Naive thymus-derived CD4-positive, alpha-beta T cell (primary cell): ENCODE measurements around the gene TOR4A. TPM values are rescaled to one million over a fixed set of nuclear protein-coding genes. Genes with fewer than 3 reads are reported as not detected.

Experiments
- ATAC-seq: fragments of 150-1000 bp; cut with Tn5 transposase; 2 replicates; pipeline ENCODE4 v1.10.0; 2021; ENCODE audit warnings: mild to moderate bottlenecking, moderate library complexity
- CTCF ChIA-PET: fragments of 350-600 bp; sonication (Branson Sonifier 250); formaldehyde crosslinking; loops from one replicate; lab custom pipeline; 2021; ENCODE audit warnings: antibody characterized with exemption; lab: Charles Lee
- POLR2A ChIA-PET: fragments of 350-600 bp; sonication (Branson Sonifier 250); formaldehyde crosslinking; loops from one replicate; lab custom pipeline; 2021; ENCODE audit warnings: antibody characterized with exemption, inconsistent platforms; lab: Charles Lee
- DNase-seq, 9 donors: peaks; one replicate each; pipeline versions ENCODE4 v3.0.0 to v3.0.0-alpha.2; 2020 to 2022; ENCODE audit warnings: mixed read lengths in 1 of 9
- H3K27ac ChIP-seq: one replicate; pipeline ENCODE4 v1.7.0; 2013; ENCODE audit warnings: mild to moderate bottlenecking, low read depth, low read length, moderate library complexity
- H3K27me3 ChIP-seq, 2 donors: one replicate each; pipeline ENCODE4 v1.7.0; 2013; ENCODE audit warnings: low read length in 2 of 2, mild to moderate bottlenecking in 2 of 2, moderate library complexity in 2 of 2; ENCODE audit not compliant: control insufficient read depth in 2 of 2, insufficient read depth in 2 of 2
- H3K36me3 ChIP-seq, 3 experiments: 1 replicate in 2 of 3; 2 replicates in 1 of 3; pipeline ENCODE4 v1.7.0; 2013; ENCODE audit warnings: low read length in 3 of 3, mild to moderate bottlenecking in 3 of 3, moderate library complexity in 1 of 3; ENCODE audit not compliant: insufficient read depth in 3 of 3, control insufficient read depth in 2 of 3
- H3K4me1 ChIP-seq, 2 donors: one replicate each; pipeline ENCODE4 v1.7.0; 2013; ENCODE audit warnings: low read length in 2 of 2, mild to moderate bottlenecking in 2 of 2, moderate library complexity in 1 of 2; ENCODE audit not compliant: control insufficient read depth in 2 of 2, insufficient read depth in 2 of 2
- H3K4me3 ChIP-seq: 2 replicates; pipeline ENCODE4 v1.7.0; 2013; ENCODE audit warnings: mild to moderate bottlenecking, low read length
- H3K9me3 ChIP-seq, 3 experiments: 1 replicate in 2 of 3; 2 replicates in 1 of 3; pipeline ENCODE4 v1.7.0; 2013; ENCODE audit warnings: low read length in 3 of 3; ENCODE audit not compliant: control insufficient read depth in 2 of 3
- H3K27ac Mint-ChIP-seq, 9 donors: one replicate each; pipeline ENCODE4 v1.8.0; 2020 to 2022; ENCODE audit warnings: mixed read lengths in 9 of 9, mild to moderate bottlenecking in 8 of 9, moderate library complexity in 5 of 9, inconsistent platforms in 2 of 9
- H3K27me3 Mint-ChIP-seq, 5 donors: one replicate each; pipeline ENCODE4 v1.8.0; 2021 to 2022; ENCODE audit warnings: mixed read lengths in 5 of 5, mild to moderate bottlenecking in 1 of 5
- H3K36me3 Mint-ChIP-seq, 5 donors: one replicate each; pipeline ENCODE4 v1.8.0; 2020 to 2022; ENCODE audit warnings: mixed read lengths in 5 of 5, mild to moderate bottlenecking in 3 of 5, inconsistent platforms in 1 of 5
- H3K4me1 Mint-ChIP-seq, 7 donors: one replicate each; pipeline ENCODE4 v1.8.0; 2020 to 2022; ENCODE audit warnings: mixed read lengths in 7 of 7, mild to moderate bottlenecking in 3 of 7, inconsistent platforms in 1 of 7
- H3K4me3 Mint-ChIP-seq, 10 donors: one replicate each; pipeline ENCODE4 v1.8.0; 2020 to 2022; ENCODE audit warnings: mild to moderate bottlenecking in 10 of 10, mixed read lengths in 10 of 10, moderate library complexity in 6 of 10, inconsistent platforms in 2 of 10
- H3K9me3 Mint-ChIP-seq, 11 donors: one replicate each; pipeline ENCODE4 v1.8.0; 2020 to 2022; ENCODE audit warnings: mixed read lengths in 11 of 11, mild to moderate bottlenecking in 4 of 11, inconsistent platforms in 1 of 11, moderate library complexity in 1 of 11
- intact Hi-C, 2 donors: fragments of 100-400 bp; cut with micrococcal nuclease; formaldehyde crosslinking; loops; one replicate each; pipeline ENCODE4 v1.15.1; 2023
- polyA plus RNA-seq, 2 donors: library from polyadenylated mRNA; unstranded; fragments of 300-500 nt; fragmentation: Illumina TruSeq; gene quantifications; one replicate each; pipeline ENCODE4 v1.2.3, GENCODE V29; 2021
- total RNA-seq, 6 experiments: library from RNA in 5 of 6; stranded (reverse) in 5 of 6; gene quantifications; 1 replicate in 5 of 6; 2 replicates in 1 of 6; pipeline ENCODE4 v1.2.3 and lab custom pipeline; 2021 to 2026

Gene TOR4A
- total and polyA plus RNA-seq, 7 experiments from 2014 or later, result 0.07 to 16.6 (median 1.7) TPM; not detected in 1

DNA sequence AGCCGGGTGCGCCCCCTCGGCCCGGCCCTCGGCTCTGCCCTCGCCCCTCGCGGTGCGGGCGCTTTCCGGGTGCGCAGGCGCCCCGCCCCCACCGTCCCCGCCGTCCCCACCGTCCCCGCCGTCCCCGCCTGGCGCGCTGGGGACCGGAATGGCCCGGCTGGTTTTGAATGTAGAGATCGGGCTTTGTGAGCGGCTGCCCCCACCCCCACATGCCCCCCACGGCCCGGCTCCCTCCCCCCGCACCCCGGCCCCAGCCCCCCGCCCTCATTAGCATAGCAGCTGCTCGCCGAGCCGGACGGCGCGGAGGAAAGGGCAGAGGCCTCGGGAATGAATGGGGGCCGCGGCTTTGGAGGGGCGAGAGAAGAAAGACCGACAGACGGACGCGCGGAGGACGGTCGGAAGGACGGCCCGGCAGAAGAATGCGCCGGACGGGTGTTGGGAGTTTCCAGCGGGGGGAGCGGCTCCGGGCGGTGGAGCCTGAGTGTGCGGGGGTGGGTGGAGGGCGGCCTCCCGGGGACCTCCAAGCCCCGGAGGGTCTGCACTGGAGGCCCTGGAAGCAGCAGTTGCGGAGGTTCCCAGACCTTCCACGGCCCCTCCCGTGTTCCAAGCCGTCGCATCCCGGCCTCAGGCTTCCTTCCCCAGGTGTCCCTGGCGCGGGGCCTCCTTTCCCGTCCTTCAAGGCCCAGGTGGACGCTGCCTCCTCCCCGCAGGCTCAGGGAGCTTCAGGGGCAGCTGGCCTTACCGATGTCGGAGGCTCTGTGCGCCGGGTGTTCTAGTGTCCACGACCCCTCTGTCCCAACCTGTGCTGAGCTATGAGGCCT, 18.5 kb downstream of the TOR4A start:
- intact Hi-C loops, result loop anchor here (1.0 to 2.0 kb wide), 3 partner anchors 111 to 149 kb away; no protein-coding TSS in a partner anchor
- Mint-ChIP-seq H3K27me3 (peaks cover 22 to 50% (median 31%) of the 10 kb centered on the region in 5 donors), H3K4me3 (peak overlapping the region; percentile 32 to 86 (median 71)), H3K4me1 (peaks cover 0 to 20% (median 13%) of the 10 kb centered on the region in 7 donors), H3K36me3 (no peaks in the 10 kb centered on the region), H3K27ac (peak overlapping the region in 1 of 9 donors; percentile 50), H3K9me3 (no peaks in the 10 kb centered on the region)
- CTCF ChIA-PET, result interaction anchor here (1.0 to 1.2 kb wide), 3 partner anchors 13 to 108 kb away, joined by 3 to 5 read pairs (median 3); partner anchors contain the start of gene RNF224
- no peak for ATAC-seq
- Histone ChIP-seq H3K27ac (no peak overlapping the region), H3K9me3 (no peaks in the 10 kb centered on the region), H3K36me3 (no peaks in the 10 kb centered on the region), H3K4me1 (peaks cover 7 to 12% of the 10 kb centered on the region in 2 donors), H3K4me3 (no peak overlapping the region), H3K27me3 (peaks cover 15 to 30% of the 10 kb centered on the region in 2 donors)
- POLR2A ChIA-PET, result no interaction called here
- DNase-seq, result no peak

GRCh38 chr9:137296670-137297664, 19.4 kb downstream of the TOR4A start:
- Histone ChIP-seq H3K27me3 (peaks cover 15 to 30% of the 10 kb centered on the region in 2 donors), H3K4me1 (peaks cover 7 to 12% of the 10 kb centered on the region in 2 donors), H3K9me3 (no peaks in the 10 kb centered on the region), H3K36me3 (no peaks in the 10 kb centered on the region), H3K4me3 (no peak overlapping the region), H3K27ac (no peak overlapping the region)
- DNase-seq (no peak), ATAC-seq (no peak)
- peak overlapping the region; percentile 32 to 86 (median 71) for H3K4me3 Mint-ChIP-seq
- H3K36me3 Mint-ChIP-seq, result no peaks in the 10 kb centered on the region
- intact Hi-C loops, result no loop called here
- ChIA-PET CTCF (interaction anchor here (1.0 to 1.2 kb wide), 3 partner anchors 12 to 107 kb away, joined by 3 to 5 read pairs (median 3); partner anchors contain the start of gene RNF224), POLR2A (interaction anchor here (0.6 kb wide), 2 partner anchors 60 to 366 kb away, joined by 3 to 6 read pairs; no protein-coding TSS in a partner anchor)
- H3K4me1 Mint-ChIP-seq, result peaks cover 0 to 20% (median 13%) of the 10 kb centered on the region in 7 donors
- H3K27me3 Mint-ChIP-seq, result peaks cover 22 to 53% (median 31%) of the 10 kb centered on the region in 5 donors
- H3K9me3 Mint-ChIP-seq, result no peaks in the 10 kb centered on the region
- H3K27ac Mint-ChIP-seq, result peak overlapping the region in 1 of 9 donors; percentile 50

DNA sequence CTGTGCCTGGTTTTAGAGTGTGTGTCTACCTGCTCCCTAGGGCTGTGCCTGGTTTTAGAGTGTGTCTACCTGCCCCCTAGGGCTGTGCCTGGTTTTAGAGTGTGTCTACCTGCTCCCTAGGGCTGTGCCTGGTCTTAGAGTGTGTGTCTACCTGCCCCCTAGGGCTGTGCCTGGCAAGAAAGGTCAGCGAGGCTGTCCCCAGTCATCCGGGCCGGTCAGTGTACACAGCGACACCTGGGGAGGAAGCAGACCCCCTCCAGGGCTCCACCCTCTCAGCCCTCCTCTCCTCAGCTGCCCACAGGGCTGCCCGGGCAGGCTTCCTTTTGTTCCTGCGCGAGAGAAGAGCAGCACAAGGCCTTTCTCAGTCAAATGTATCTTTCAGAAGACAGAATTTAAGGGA, 20.4 kb downstream of the TOR4A start:
- Mint-ChIP-seq H3K4me3 (peak overlapping the region in 1 of 10 donors; percentile 12), H3K27me3 (peaks cover 22 to 53% (median 31%) of the 10 kb centered on the region in 5 donors), H3K36me3 (no peaks in the 10 kb centered on the region), H3K9me3 (no peaks in the 10 kb centered on the region), H3K4me1 (peaks cover 0 to 20% (median 13%) of the 10 kb centered on the region in 7 donors), H3K27ac (no peak overlapping the region)
- Histone ChIP-seq H3K4me3 (no peak overlapping the region), H3K9me3 (no peaks in the 10 kb centered on the region), H3K4me1 (peaks cover 7 to 12% of the 10 kb centered on the region in 2 donors), H3K27ac (no peak overlapping the region), H3K27me3 (peaks cover 15 to 30% of the 10 kb centered on the region in 2 donors), H3K36me3 (no peaks in the 10 kb centered on the region)
- DNase-seq (no peak), ATAC-seq (no peak)
- POLR2A ChIA-PET, result no interaction called here
- CTCF ChIA-PET, result no interaction called here
- intact Hi-C loops, result no loop called here

DNA sequence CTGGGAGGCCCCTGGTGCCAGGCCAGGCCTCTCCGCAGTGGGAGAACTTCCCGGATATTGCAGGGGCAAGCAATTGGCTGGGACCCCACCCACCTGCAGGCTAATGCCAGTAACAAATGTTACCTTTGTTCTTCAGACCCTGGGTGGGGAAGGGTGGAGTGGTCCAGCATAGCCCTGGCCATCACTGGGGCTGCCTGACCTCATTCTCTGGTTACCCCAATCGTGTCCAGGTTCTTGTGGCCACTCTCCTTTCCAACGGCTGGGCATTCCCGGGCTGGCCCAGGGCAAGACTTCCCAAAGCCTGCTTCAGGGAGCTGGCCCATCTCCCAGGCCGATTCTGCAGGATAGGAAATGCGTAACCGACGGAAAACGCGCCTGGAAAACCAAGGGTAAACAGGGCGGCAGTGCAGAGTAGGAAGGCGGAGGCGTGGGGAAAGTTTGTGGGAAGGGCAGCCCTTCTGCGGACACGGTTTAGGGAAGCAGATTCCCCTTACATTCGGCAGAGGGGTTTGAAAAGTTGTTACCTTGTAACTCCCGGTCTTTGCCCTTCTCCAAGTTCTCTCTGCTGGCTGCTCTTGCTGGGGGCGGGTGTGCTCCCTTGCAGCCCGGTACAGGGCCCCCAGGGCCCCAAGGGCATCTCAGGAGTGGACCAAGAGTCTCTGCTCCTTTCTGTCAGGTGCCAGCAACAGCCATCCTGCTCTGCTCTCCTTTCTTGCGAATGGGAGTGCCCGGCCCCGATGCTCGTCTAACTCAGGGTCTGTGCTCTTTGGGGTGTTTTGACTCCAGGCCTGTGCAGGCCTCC, 21.1 kb downstream of the TOR4A start:
- H3K9me3 ChIP-seq, result no peaks in the 10 kb centered on the region
- Mint-ChIP-seq H3K4me3 (peak overlapping the region in 1 of 10 donors; percentile 12), H3K27me3 (peaks cover 18 to 49% (median 25%) of the 10 kb centered on the region in 5 donors), H3K4me1 (peaks cover 0 to 20% (median 13%) of the 10 kb centered on the region in 7 donors), H3K9me3 (no peaks in the 10 kb centered on the region), H3K27ac (no peak overlapping the region), H3K36me3 (no peaks in the 10 kb centered on the region)
- H3K27me3 ChIP-seq, result peaks cover 15 to 30% of the 10 kb centered on the region in 2 donors
- ChIA-PET POLR2A (no interaction called here), CTCF (no interaction called here)
- ATAC-seq (no peak), DNase-seq (no peak)
- H3K4me3 ChIP-seq, result no peak overlapping the region
- intact Hi-C loops, result no loop called here
- no peaks in the 10 kb centered on the region for H3K36me3 ChIP-seq
- no peak overlapping the region for H3K27ac ChIP-seq
- peaks cover 7 to 12% of the 10 kb centered on the region in 2 donors for H3K4me1 ChIP-seq

DNA sequence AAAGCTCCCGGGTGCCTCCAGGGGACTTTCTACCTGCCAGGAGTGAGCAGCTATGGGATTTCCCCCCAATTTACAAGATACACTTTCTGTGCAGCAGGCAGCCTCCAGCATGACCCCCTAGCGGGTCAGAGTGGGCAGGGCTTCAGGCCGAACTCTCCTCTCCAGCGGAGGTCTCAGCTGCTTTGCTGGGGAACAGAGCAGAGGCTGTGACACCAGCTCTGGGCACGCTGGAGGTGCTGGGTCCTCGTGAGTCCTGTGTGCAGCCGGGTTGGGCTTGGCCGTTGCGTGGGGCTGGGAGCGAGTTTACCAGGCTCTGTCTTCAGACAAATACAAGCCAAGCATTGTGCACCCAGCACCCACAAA, 21.7 kb downstream of the TOR4A start:
- H3K4me3 ChIP-seq, result no peak overlapping the region
- H3K27ac ChIP-seq, result no peak overlapping the region
- CTCF ChIA-PET, result no interaction called here
- peaks cover 15 to 24% of the 10 kb centered on the region in 2 donors for H3K27me3 ChIP-seq
- H3K4me1 Mint-ChIP-seq, result peaks cover 0 to 20% (median 13%) of the 10 kb centered on the region in 7 donors
- intact Hi-C loops, result no loop called here
- no peak overlapping the region for H3K4me3 Mint-ChIP-seq
- POLR2A ChIA-PET, result no interaction called here
- H3K4me1 ChIP-seq, result peaks cover 7 to 12% of the 10 kb centered on the region in 2 donors
- no peaks in the 10 kb centered on the region for H3K9me3 Mint-ChIP-seq
- H3K36me3 Mint-ChIP-seq, result no peaks in the 10 kb centered on the region
- ATAC-seq, result no peak
- no peak overlapping the region for H3K27ac Mint-ChIP-seq
- H3K27me3 Mint-ChIP-seq, result peaks cover 13 to 46% (median 20%) of the 10 kb centered on the region in 5 donors
- no peaks in the 10 kb centered on the region for H3K9me3 ChIP-seq
- no peaks in the 10 kb centered on the region for H3K36me3 ChIP-seq
- no peak for DNase-seq
